Activated gamma-delta T cell (primary cell): ENCODE data around the gene PHF5A.
"Not testable (repeated sequence)": the region's sequence is repeated elsewhere in the genome, so short reads cannot be mapped to it uniquely, and the experiment has no call there.

Experiments
- DNase-seq: peaks from one replicate; lab custom pipeline; 2025; lab: John Stamatoyannopoulos, UW

PHF5A gene

DNA sequence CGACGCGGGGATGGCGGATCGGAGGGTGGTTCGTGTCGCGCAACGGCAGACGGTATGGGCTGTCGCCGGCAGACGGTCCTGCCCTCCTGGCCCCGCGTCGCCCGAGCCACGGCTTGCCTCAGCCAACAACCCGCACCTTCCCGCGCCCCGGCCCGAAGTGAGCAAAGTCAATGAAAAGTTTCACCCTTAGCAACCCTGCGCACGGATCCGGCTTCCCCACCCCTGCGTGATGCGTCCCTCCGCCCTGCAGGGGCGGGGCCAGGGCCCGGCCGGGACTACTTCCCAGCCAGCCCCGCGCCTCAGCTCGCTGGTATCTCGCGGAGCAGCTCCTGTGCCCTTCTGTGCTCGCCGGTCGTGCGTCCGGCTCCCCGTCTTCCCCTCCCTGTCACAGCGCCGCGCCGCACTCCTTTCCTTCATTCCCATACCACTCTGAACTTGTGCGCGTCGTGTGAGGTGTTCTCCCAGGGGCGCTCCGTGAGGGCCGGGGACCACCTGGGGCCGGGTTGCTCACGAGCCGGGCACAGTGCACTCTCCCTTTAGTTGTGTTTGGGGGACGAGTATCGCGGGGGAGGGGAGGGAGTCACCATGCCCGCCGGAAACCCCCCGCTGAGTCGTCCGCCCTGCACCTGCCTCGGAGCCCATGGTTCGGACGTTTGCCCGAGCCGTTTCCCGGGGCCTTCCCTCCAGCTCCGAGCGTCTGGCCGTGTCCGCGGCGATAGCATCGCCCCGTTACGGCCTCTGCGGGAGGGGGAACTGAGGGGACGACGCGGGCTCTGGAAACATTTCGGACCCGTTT is 21.7 kb downstream of the PHF5A start, which contains the start of gene TOB2:
Gene TOB2 (minus strand): TSS at position 163 of the 796 bp plus-strand sequence. CDS start 9,456 bp downstream, outside the sequence.
- peak; percentile 88 for DNase-seq

DNA sequence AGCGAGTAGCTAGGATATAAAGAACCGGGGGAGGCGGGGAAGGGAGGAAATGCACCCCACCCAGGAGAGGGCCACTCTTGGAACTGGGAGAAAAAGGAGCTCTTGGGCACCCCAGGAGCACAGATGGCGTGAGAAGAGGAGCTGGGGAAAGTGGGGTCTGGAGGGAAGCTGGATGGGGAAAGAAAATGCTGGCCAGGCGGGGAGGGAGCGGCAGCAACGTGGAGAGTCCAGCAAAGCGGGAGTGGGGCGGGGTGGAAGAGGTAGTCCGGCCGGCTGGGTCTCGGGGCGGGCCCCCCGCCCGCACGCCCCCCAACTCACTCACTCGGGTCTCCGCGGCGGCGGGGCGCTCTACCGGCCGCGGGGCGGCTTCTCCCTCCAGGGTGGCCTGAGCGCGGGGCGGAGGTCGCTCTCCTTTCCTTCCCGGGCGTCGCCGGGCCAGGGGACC is 22.4 kb downstream of the PHF5A start:
- peak; percentile 38 for DNase-seq

GRCh38 chr22:41445129-41446056 is 23.1 kb downstream of the PHF5A start:
- no peak for DNase-seq

DNA sequence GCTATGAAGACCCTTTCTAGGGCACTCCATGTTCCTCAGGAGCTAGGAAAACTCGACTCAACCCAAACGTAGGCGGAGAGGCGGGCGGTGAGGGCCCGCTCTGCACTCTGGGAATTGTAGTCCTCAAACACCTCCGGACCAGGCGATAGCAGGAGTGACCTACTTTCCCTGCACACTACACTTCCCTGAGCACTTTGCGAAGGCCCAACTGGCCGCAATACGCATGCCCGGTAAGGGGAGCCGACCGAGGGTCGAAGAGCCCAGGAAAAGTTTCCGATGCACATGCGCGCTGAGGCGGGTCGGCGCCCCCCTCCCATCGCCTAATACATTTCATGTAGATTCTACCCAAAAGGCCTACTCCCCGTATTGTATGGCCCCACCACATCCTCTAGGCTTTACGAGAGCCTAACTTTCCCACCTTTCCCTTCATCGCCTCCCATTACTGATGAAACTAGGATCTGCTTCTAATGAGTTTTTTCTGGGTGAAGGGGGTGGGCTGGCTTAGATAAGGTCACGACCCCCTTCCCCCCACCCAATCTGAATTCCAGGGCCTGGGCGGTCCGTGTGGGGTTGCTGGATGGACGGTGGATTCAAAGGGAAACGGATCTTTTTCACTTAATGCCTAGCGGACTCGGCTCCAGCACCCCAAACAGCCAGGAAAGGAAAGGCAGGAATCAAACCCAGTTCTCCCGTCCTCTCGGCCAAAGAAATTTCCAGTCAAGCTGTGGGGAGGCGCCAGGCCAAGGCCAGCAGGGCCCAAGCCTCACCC is 23.9 kb downstream of the PHF5A start:
- peak; percentile 57 for DNase-seq

- no peak for DNase-seq
These were observed 26.2 kb downstream of the PHF5A start for GRCh38 chr22:41442240-41442792.

GRCh38 chr22:41440511-41440910 is 28.0 kb downstream of the PHF5A start:
- not testable (repeated sequence) for DNase-seq

- no peak for DNase-seq
These were observed 31.3 kb downstream of the PHF5A start for GRCh38 chr22:41437198-41437597.

- no peak for DNase-seq
These were observed 32.0 kb downstream of the PHF5A start for GRCh38 chr22:41436322-41437113.

DNA sequence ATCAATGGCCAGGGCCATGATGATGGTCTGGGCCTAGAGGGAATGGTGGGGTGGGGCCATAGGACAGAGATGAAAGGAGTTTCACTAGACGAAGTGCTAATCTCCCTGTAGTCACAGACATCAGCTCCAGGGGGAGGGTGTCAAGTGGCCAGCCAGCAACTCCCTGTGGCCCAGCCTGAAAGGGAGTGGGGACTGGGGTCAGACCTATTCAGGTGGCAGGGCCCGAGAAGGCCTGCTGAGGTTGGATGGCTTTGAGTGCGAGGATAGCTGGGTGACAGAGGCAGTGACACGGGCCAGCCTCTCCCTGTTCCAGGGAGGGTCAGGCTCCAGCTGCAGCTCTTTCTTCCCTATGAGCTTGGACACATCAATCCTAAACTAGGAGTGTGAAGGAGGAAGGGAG is 32.9 kb downstream of the PHF5A start:
- no peak for DNase-seq

DNA sequence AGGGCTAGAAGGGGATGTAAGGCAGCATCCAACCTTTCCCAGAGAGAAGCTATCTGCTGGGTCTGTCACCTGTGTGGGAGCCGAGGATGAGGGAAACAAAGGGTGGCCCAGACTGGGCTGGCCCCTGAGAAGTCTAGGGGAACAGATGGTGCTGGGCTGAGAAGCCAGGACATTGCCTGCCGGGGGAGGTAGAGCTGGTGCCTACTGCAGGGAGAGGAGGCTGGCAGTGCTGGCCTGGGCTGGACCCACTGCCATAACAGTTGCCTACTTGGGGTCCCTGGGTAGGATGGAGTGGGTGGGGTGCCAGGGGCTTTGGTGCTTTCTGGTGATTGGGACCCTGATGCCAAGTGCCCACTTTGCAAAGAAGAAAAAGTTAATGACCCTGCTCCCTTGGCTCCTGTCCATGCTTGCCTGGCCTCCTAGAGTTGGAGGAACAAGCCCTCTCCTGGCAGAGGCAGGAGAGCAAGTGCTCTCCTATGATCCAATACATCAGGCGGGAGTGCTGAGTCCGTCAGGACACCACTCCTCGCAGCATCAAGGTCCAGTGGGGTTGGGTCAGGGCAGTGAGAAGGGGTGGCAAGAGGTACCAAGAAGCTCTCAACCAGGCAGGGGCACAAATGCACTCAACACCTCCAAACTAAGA is 34.0 kb downstream of the PHF5A start:
- not testable (repeated sequence) for DNase-seq

DNA sequence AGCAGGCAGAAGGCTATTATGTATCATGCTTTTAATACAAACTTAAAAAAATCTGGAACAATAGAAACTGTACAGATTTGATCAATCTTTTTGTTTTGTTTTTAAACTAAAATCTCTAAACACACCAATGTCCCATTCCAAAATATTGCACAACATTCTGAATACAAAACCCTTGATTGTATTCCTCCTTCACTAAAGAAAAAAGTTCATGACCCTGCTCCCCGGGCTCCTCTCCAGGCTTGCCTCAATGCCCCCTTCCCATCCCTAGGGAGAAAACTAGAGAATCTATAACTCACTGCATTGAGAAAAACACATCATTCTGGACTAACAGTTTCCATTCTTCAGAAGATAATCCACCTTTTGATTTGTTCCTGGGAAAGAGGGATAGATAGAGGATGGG is 35.0 kb downstream of the PHF5A start:
- DNase-seq = not testable (repeated sequence)

DNA sequence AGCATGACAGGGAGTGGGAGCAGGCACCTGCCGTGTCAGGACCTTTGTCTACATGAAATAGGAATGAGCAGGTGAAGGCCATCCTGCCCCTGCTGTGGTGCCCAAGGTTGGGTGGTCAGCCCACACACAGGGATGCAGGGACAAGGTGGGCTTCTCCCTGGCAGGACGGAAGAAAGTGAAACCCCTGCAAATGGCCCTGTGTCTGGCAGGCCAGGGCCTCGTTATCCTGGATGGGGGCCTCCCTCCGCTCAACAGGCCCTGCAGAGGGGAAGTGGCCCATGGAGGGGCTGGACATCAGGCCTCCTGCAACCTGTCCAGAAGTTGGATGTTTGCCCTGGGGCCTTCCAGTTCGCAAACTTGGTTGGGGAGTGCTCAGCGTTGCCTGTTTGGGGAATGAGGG is 36.8 kb downstream of the PHF5A start:
- DNase-seq = no peak

DNA sequence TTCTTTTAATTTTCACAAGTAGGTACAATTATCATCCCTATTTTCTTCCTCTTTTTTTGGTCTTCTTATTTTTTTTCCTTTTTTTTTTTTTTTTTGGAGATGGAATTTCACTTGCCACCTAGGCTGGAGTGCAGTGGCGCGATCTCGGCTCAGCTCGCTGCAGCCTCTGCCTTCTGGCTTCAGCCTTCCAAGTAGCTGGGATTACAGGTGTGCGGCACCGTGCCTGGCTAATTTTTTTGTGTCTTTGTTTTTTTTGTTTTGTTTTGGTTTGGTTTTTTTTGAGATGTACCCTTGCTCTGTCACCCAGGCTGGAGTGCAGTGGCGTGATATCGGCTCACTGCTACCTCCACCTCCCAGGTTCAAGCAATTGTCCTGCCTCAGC is 38.5 kb downstream of the PHF5A start:
- DNase-seq = no peak

DNA sequence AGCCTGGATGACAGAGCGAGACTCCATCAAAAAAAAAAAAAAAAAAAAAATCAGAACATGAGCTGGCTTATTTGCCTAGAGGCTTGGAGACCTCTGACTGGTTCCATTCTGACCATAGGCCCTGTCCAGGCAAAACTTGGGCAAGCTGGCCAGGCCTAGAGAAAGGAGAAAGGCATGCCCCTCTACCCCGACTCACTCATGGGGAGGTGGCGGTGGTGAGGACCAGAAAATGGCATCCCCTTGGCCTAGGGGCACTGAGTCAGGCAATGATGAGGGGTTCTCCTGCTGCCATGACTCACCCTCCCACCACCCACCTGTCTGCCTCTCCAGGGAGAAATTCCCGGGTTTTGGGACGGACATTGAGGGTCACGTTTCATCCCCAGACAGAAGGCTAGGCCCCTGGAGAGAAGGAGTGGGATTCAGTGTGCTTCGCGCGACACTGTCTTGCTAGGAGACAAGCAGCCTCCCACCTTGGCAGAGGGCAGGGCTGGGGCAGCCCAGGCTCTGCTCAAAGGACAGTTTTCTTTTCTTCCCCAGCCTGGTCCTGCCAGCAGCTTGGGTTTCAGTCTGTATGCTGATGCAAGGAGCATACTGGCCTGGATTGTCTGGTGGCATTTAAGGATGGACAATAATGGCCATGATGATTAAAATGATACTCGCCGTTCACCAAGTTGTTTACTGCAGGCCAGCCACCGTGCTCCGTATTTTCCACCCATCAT is 39.1 kb downstream of the PHF5A start:
- DNase-seq = no peak

DNA sequence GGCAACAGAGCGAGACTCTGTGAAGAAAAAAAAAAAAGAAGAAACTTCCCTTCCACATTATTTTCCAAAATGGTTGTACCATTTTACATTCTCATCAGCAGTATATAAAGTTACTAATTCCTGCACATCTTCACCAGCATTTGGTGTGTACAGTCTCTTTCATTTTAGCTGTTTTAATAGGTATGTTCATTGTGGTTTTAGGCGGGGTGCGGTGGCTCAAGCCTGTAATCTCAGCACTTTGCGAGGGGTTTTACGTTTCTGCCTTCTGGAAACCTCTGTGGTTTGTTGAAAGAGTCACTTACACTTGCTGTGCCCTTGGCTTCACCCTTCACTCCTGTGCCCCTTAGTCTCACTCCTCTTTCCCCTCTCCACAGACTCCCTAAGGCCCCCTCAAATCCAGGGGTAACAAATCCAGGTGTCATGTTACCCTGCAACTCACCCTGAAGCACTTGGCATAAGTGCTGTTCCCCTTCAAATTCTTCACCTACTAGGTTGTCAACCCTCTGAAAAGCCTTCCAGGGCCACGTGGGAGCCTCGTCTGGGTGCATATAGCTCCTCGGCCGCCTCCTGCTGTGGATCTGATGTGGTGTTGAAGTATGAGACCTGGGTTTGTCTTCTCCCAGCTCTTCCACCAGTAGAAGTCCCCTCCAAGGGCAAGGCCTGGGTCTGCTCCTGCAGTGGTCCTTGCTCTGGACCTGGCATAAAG is 42.7 kb downstream of the PHF5A start:
- DNase-seq = no peak

DNA sequence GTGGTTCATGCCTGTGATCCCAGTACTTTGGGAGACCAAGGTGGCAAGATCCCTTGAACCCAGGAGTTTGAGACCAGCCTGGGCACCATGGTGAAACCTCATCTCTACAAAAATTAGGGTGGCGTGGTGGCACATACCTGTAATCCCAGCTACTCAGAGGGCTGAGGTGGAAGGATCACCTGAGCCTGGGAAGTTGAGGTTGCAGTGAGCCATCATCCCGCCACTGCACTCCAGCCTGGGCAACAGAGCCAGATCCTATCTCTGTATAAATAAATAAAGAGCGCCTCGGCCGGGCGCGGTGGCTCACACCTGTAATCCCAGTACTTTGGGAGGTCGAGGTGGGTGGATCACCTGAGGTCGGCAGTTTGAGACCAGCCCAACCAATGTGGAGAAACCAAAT is 49.8 kb downstream of the PHF5A start:
- DNase-seq = no peak

- no peak for DNase-seq
These were observed 50.7 kb downstream of the PHF5A start for GRCh38 chr22:41417622-41418390.

DNA sequence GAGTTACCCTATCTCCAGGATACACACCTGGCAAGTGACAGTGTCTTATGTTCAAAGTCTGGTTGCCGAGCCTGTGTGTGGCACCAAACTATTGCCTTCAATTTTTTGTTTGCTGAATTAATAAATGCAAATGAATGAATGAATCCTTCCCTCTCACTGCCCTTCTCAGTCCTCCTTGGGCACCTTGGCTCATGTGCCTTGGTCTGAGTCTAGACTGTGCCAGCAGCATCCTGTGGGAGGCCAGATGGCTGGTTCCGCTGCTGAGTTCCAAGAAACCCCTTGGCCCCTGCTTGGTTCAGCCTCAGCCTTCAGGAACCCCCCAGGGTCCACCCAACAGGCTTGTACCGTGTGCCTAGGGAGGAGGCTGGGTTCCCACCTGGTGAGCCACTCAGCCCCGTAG is 52.9 kb downstream of the PHF5A start:
- DNase-seq = no peak
